ENCODE results near the gene LRRC46. TPM values are rescaled to one million over a fixed set of nuclear protein-coding genes. Genes with fewer than 3 reads are reported as not detected.

Gene LRRC46
- total and polyA plus RNA-seq, 8 donors, result 0.44 to 16.5 (median 7.8) TPM

- Histone ChIP-seq H3K4me1 (peaks cover 0 to 14% of the 10 kb centered on the region in 2 donors), H3K4me3 (no peak overlapping the region), H3K27ac (no peak overlapping the region), H3K9me3 (no peaks in the 10 kb centered on the region), H3K36me3 (no peaks in the 10 kb centered on the region), H3K27me3 (peaks cover 0 to 13% of the 10 kb centered on the region in 2 donors)
- TF ChIP-seq, protein P1, sequence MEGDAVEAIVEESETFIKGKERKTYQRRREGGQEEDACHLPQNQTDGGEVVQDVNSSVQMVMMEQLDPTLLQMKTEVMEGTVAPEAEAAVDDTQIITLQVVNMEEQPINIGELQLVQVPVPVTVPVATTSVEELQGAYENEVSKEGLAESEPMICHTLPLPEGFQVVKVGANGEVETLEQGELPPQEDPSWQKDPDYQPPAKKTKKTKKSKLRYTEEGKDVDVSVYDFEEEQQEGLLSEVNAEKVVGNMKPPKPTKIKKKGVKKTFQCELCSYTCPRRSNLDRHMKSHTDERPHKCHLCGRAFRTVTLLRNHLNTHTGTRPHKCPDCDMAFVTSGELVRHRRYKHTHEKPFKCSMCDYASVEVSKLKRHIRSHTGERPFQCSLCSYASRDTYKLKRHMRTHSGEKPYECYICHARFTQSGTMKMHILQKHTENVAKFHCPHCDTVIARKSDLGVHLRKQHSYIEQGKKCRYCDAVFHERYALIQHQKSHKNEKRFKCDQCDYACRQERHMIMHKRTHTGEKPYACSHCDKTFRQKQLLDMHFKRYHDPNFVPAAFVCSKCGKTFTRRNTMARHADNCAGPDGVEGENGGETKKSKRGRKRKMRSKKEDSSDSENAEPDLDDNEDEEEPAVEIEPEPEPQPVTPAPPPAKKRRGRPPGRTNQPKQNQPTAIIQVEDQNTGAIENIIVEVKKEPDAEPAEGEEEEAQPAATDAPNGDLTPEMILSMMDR (IDR thresholded peaks at IDR 0.05), result no peak
- intact Hi-C loops (cut with DNase I), result no loop called here
- DNase-seq (no peak), ATAC-seq (no peak)
Measured at GRCh38 chr17:47879776-47880454, 48.4 kb downstream of the LRRC46 start.

DNA sequence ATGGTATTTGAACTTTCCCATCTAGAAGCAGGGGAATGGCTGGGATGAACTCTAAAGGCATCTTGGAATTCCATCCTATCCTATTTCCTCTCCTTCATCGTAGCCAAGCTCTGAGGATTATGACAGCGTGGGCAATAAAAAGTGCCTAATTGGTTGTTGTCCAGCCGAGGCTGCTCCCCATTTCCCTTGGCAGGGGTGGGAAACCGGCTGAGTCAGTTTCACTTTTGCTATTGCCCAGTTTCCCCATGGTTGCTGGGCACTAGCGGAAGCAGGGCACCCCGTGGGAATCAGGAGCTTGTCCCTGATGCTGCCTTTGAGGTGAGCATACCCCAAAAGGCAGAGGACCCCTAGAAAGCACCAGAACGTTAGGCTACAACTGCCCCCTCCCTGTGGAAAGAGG lies 50.8 kb downstream of the LRRC46 start:
- Histone ChIP-seq H3K36me3 (no peaks in the 10 kb centered on the region), H3K4me1 (peaks cover 0 to 14% of the 10 kb centered on the region in 2 donors), H3K9me3 (no peaks in the 10 kb centered on the region), H3K27ac (peak overlapping the region in 1 of 2 donors; percentile 62), H3K4me3 (peak overlapping the region in 1 of 2 donors; percentile 15), H3K27me3 (peaks cover 0 to 2% of the 10 kb centered on the region in 2 donors)
- DNase-seq (no peak), ATAC-seq (peak; percentile 54)
- TF ChIP-seq, protein P1 (IDR thresholded peaks at IDR 0.05), result no peak
- intact Hi-C loops (cut with DNase I), result no loop called here

DNA sequence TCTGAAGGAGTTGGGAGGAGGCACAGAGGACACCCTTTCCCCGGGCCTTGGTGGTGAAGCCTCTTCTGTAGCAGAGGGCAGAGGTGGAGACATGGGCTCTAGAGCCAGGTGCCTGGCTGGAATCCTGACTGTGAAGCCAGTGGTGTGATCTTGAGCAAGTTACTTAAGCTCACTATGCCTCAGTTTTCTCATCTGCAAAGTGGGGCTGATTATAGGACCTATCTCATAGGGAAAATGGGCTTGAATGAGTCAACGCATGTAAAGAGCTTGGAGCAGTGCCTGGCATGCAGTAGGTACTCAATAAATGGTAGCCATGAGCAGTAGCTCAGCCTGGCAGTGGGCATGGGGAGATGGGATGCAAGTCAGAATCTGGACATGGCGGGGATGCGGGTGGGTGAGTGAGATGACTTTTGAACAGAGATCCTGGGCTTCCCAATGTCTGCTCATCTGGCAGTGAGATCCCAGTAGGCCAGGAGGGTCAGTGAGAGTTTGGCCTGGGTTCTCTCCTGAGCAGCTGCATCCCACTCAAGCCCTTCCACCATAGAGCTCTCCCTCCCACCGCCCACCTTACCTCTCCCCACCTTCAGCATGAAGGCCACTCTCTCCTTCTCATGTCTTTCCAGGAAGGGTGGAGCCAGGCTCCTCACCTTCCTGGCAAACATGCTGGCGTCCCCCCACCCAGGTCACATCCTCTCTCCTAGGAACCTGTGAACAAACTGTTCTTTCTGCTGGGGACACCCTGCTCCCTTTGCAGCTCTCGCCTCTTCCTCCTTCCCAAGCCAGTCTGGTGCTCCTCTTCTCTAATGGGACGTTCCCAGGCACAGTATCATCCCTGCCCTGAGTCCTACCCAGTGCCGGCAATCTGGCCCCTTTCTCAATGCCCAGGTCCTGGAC lies 51.5 kb downstream of the LRRC46 start:
- H3K36me3 ChIP-seq, result no peaks in the 10 kb centered on the region
- H3K27me3 ChIP-seq, result no peaks in the 10 kb centered on the region
- peak overlapping the region in 1 of 2 donors; percentile 62 for H3K27ac ChIP-seq
- intact Hi-C loops (cut with DNase I), result no loop called here
- DNase-seq (no peak), ATAC-seq (no peak)
- H3K4me1 ChIP-seq, result peaks cover 0 to 14% of the 10 kb centered on the region in 2 donors
- TF ChIP-seq, protein P1 (IDR thresholded peaks at IDR 0.05), result no peak
- peak overlapping the region in 1 of 2 donors; percentile 15 for H3K4me3 ChIP-seq
- H3K9me3 ChIP-seq, result no peaks in the 10 kb centered on the region

DNA sequence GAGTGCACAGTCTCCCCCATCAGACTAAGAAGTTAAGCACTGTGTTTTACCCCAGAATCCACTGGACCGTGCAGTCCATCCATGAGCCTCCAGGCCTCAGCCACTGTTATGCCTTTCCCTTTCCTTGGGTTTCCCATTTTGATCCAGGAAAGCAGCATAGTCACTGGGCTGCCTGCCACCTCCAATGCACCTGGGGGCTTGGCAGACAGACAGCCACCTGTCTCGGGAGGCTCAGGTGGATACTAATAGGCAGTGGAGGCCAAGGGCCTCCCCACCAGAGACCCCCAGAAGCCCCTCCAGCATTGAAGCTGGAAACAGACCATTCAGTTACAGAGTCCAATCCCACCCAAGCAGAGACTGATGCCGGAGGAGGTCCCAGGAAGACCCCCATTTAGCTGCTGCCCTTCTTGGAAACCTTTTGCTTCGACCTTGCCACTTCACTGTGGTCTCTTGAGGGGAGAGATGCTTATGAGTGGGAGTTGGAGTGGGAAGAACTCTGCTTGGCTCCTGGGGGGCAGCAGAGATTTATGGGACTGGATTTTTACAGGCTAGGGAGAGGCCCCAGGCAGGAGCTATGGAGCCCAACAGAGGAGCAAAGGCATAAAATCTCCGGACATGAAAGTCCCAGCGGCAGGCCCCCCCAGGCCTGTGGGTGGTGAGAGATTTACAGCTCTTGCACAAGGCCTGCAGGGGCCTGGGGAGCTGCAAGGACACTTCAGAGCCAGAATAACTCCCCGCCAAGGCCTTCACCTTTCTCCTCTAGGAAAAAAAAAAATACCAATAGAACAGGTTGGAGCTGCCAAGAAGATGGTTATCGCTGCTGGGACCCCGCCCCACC lies 52.3 kb downstream of the LRRC46 start:
- TF ChIP-seq, protein P1 (IDR thresholded peaks at IDR 0.05), result no peak
- no peaks in the 10 kb centered on the region for H3K27me3 ChIP-seq
- H3K4me3 ChIP-seq, result no peak overlapping the region
- peaks cover 0 to 14% of the 10 kb centered on the region in 2 donors for H3K4me1 ChIP-seq
- ATAC-seq (no peak), DNase-seq (peak in 1 of 4 donors; percentile 62)
- intact Hi-C loops (cut with DNase I), result loop anchor here in 1 of 2 donors (2.0 kb wide), 1 partner anchor 41 kb away; no protein-coding TSS in a partner anchor
- no peaks in the 10 kb centered on the region for H3K9me3 ChIP-seq
- peak overlapping the region in 1 of 2 donors; percentile 37 for H3K27ac ChIP-seq
- H3K36me3 ChIP-seq, result no peaks in the 10 kb centered on the region

Data from left lung (tissue), 10 donors.